Keratinocyte (primary cell): Measurements from ENCODE around the gene PDCD4. TPM values are rescaled to one million over a fixed set of nuclear protein-coding genes. Genes with fewer than 3 reads are reported as not detected.

Source experiments
- DNase-seq: peaks from one replicate; pipeline ENCODE4 v3.0.0-alpha.2; 2011; ENCODE audit warnings: low read depth, missing footprints, low spot score
- FAIRE-seq: peaks from 2 replicates; lab custom pipeline; 2011; peaks lifted over from hg19 to GRCh38; lab: Jason Lieb, UNC
- H2AFZ ChIP-seq: 2 replicates; pipeline ENCODE4 v1.6.0; 2012; ENCODE audit warnings: low read length, control low read depth, inconsistent platforms; ENCODE audit not compliant: control insufficient read depth
- H3K27ac ChIP-seq: 2 replicates; pipeline ENCODE4 v1.5.1; 2011; ENCODE audit warnings: low read length; ENCODE audit not compliant: control insufficient read depth, insufficient read depth
- H3K27me3 ChIP-seq: 3 replicates; pipeline ENCODE4 v1.6.0; 2011; ENCODE audit warnings: low read length; ENCODE audit not compliant: control insufficient read depth, insufficient read depth; ENCODE audit errors: extremely low read depth
- H3K36me3 ChIP-seq, 2 experiments: 2 replicates in 1 of 2; 3 replicates in 1 of 2; pipeline ENCODE4 v1.5.1; 2011; ENCODE audit warnings: low read length in 2 of 2, mild to moderate bottlenecking in 1 of 2; ENCODE audit not compliant: control insufficient read depth in 2 of 2, insufficient read depth in 2 of 2; ENCODE audit errors: extremely low read depth in 1 of 2
- H3K4me1 ChIP-seq: 3 replicates; pipeline ENCODE4 v1.5.1; 2011; ENCODE audit warnings: low read length; ENCODE audit not compliant: control insufficient read depth, insufficient read depth; ENCODE audit errors: extremely low read depth
- H3K4me2 ChIP-seq: 3 replicates; pipeline ENCODE4 v1.6.0; 2011; ENCODE audit warnings: low read depth, low read length; ENCODE audit not compliant: control insufficient read depth, insufficient read depth; ENCODE audit errors: extremely low read depth
- H3K4me3 ChIP-seq, 3 experiments: fragments of 200-600 bp in 1 of 3; sonication (generic) in 1 of 3; 2 replicates in 2 of 3; 3 replicates in 1 of 3; pipeline ENCODE4 v1.5.1; 2011 to 2016; ENCODE audit warnings: low read length in 3 of 3, mild to moderate bottlenecking in 3 of 3, control low read depth in 2 of 3, inconsistent platforms in 1 of 3, low read depth in 1 of 3, mixed read lengths in 1 of 3, mixed run types in 1 of 3, moderate library complexity in 1 of 3; ENCODE audit not compliant: control insufficient read depth in 2 of 3, insufficient read depth in 2 of 3; ENCODE audit errors: extremely low read depth in 1 of 3
- H3K79me2 ChIP-seq: 2 replicates; pipeline ENCODE4 v1.6.0; 2012; ENCODE audit warnings: low read length; ENCODE audit not compliant: control insufficient read depth, insufficient read depth
- H3K9ac ChIP-seq: 3 replicates; pipeline ENCODE4 v1.6.0; 2011; ENCODE audit warnings: low read length; ENCODE audit not compliant: control insufficient read depth, insufficient read depth; ENCODE audit errors: extremely low read depth
- H3K9me1 ChIP-seq: 3 replicates; pipeline ENCODE4 v1.6.0; 2011; ENCODE audit warnings: low read length; ENCODE audit not compliant: control insufficient read depth, insufficient read depth; ENCODE audit errors: extremely low read depth
- H3K9me3 ChIP-seq: 2 replicates; pipeline ENCODE4 v1.5.1; 2012; ENCODE audit warnings: low read depth, low read length; ENCODE audit not compliant: control insufficient read depth
- H4K20me1 ChIP-seq: 3 replicates; pipeline ENCODE4 v1.6.0; 2011; ENCODE audit warnings: low read length; ENCODE audit not compliant: control insufficient read depth, insufficient read depth; ENCODE audit errors: extremely low read depth
- CTCF ChIP-seq, 3 experiments: IDR thresholded peaks in 1 of 3; conservative IDR thresholded peaks in 1 of 3; optimal IDR thresholded peaks in 1 of 3; 2 replicates in 2 of 3; 3 replicates in 1 of 3; pipeline versions ENCODE3 to v1.5.1; 2011; ENCODE audit warnings: low read length in 3 of 3, mild to moderate bottlenecking in 3 of 3, moderate library complexity in 2 of 3, control low read depth in 1 of 3, inconsistent platforms in 1 of 3; ENCODE audit not compliant: insufficient read depth in 2 of 3; ENCODE audit errors: extremely low read depth in 1 of 3
- EZH2 ChIP-seq: IDR thresholded peaks from one replicate; pipeline ENCODE4 v1.6.1; 2012; ENCODE audit warnings: inconsistent platforms, mild to moderate bottlenecking, low read length, moderate library complexity
- dilution Hi-C: fragments of 300-500 bp; cut with MboI; formaldehyde crosslinking; loops from one replicate; pipeline ENCODE4 v1.7.0; 2020; ENCODE audit warnings: low sequenced_read_pairs; ENCODE audit not compliant: extremely low pct_ligation_motif_present
- polyA plus RNA-seq, 5 experiments: library from polyadenylated mRNA; depleted of rRNA in 3 of 5; stranded (reverse) in 3 of 5; stranded (forward) in 1 of 5; unstranded in 1 of 5; fragments of >200 nt; gene quantifications; 1 replicate in 1 of 5; 2 replicates in 3 of 5; 3 replicates in 1 of 5; pipeline versions ENCODE4 v1.2.1 to v1.2.3, GENCODE V29; 2011 to 2012; ENCODE audit warnings: missing spikeins in 2 of 5, low read depth in 1 of 5, low replicate concordance in 1 of 5

PDCD4 gene
- polyA plus RNA-seq, 1 donor (not counting 4 experiments of a cell fraction or from before 2014, with no cell fraction given) = 146 TPM

- FAIRE-seq = no peak
- no peak overlapping the region for H3K9ac ChIP-seq
- H3K4me2 ChIP-seq = no peak overlapping the region
- H3K27me3 ChIP-seq = no peaks in the 10 kb centered on the region
- H2AFZ ChIP-seq = no peak overlapping the region
- H3K36me3 ChIP-seq = no peaks in the 10 kb centered on the region
- dilution Hi-C loops = no loop called here
- no peak overlapping the region for H3K4me3 ChIP-seq
- H3K79me2 ChIP-seq = no peaks in the 10 kb centered on the region
- H3K4me1 ChIP-seq = peaks cover 42% of the 10 kb centered on the region
- TF ChIP-seq EZH2 = no peak
- no peak for TF ChIP-seq CTCF (optimal IDR thresholded peaks at IDR 0.05 in 1 of 3, IDR thresholded peaks at IDR 0.05 in 1 of 3, conservative IDR thresholded peaks at IDR 0.05 in 1 of 3; ENCODE audit: extremely low read depth in 1 of 3, insufficient read depth in 2 of 3, low read length in 3 of 3)
- no peaks in the 10 kb centered on the region for H4K20me1 ChIP-seq
- H3K9me1 ChIP-seq = no peaks in the 10 kb centered on the region
- DNase-seq = no peak
- no peaks in the 10 kb centered on the region for H3K9me3 ChIP-seq
- H3K27ac ChIP-seq = no peak overlapping the region
Observed at GRCh38 chr10:110863956-110864355, 7.8 kb upstream of the PDCD4 start.

DNA sequence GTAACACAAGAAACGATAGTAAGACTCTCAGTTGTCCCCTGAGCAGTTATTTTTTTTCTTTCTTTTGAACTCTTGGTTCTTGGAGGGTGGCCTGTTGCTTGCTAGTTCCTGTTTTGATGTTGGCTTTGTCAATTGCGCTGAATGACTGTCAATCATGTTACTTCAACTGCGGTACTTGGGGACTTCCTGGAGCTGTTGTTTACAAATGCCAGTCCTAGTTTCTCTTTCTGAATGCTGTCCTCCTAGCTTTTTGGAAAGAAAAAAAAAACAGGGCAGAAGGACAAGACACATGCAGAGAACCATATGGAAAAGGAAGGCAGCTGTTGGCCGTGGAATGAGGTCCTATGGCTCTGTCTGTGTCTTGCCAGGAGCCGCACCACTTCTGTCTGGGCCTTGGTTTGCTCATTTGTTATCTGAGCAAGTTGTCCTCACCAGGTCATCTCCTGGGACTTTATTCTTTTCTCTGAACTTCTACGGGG is 7.0 kb upstream of the PDCD4 start:
- H3K27ac ChIP-seq = peak overlapping the region; percentile 83
- peak overlapping the region; percentile 81 for H3K4me2 ChIP-seq
- no peaks in the 10 kb centered on the region for H3K79me2 ChIP-seq
- no peak for DNase-seq
- no peaks in the 10 kb centered on the region for H3K36me3 ChIP-seq
- no peaks in the 10 kb centered on the region for H3K27me3 ChIP-seq
- peak overlapping the region; percentile 93 for H2AFZ ChIP-seq
- no peak overlapping the region for H3K4me3 ChIP-seq
- H3K9me3 ChIP-seq = no peaks in the 10 kb centered on the region
- peaks cover 42% of the 10 kb centered on the region for H3K4me1 ChIP-seq
- dilution Hi-C loops = no loop called here
- peak; percentile 56 for FAIRE-seq
- H3K9me1 ChIP-seq = no peaks in the 10 kb centered on the region
- H3K9ac ChIP-seq = peak overlapping the region; percentile 49
- no peak for TF ChIP-seq CTCF (optimal IDR thresholded peaks at IDR 0.05 in 1 of 3, IDR thresholded peaks at IDR 0.05 in 1 of 3, conservative IDR thresholded peaks at IDR 0.05 in 1 of 3; ENCODE audit: extremely low read depth in 1 of 3, insufficient read depth in 2 of 3, low read length in 3 of 3)
- no peak for TF ChIP-seq EZH2
- no peaks in the 10 kb centered on the region for H4K20me1 ChIP-seq
